Gastrocnemius medialis (tissue), 4 donors: ENCODE measurements around the gene SLC39A11.

ENCODE experiments used
- POLR2A ChIP-seq, 2 donors: fragments of 450-650 bp; IDR thresholded peaks; one replicate each; pipeline ENCODE4 v1.6.1; 2017; ENCODE audit warnings: antibody characterized with exemption in 2 of 2, mild to moderate bottlenecking in 2 of 2, moderate library complexity in 2 of 2
- TF ChIP-seq, protein P1 (sequence below), 5 experiments: fragments of 450-650 bp in 3 of 5; fragments of 200-600 bp in 2 of 5; sonication (generic) in 2 of 5; IDR thresholded peaks in 4 of 5; conservative IDR thresholded peaks in 1 of 5; 1 replicate in 4 of 5; 2 replicates in 1 of 5; pipeline ENCODE4 v1.5.1; 2016 to 2019; ENCODE audit warnings: antibody characterized with exemption in 5 of 5, mild to moderate bottlenecking in 3 of 5, moderate library complexity in 3 of 5

DNA sequence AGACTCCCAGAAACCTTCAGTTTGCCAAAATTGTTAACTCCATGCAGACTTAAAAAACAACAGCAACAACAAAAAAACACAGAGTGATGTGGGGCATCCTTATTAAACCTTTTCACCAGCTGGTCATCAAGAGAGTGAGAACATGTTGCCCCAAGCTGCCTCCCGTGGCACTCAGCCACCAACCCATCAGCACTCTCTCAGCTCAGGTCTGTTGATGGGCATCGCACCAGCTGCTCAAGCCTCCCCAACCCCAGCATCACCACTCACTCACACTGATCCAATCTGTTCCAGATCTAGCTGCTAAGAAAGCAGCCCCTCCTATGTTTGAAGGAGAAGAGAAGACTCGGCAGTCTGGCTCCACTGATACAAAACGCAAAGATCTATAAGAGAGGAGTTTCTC is 46.8 kb downstream of the SLC39A11 start:
- TF ChIP-seq, protein P1, sequence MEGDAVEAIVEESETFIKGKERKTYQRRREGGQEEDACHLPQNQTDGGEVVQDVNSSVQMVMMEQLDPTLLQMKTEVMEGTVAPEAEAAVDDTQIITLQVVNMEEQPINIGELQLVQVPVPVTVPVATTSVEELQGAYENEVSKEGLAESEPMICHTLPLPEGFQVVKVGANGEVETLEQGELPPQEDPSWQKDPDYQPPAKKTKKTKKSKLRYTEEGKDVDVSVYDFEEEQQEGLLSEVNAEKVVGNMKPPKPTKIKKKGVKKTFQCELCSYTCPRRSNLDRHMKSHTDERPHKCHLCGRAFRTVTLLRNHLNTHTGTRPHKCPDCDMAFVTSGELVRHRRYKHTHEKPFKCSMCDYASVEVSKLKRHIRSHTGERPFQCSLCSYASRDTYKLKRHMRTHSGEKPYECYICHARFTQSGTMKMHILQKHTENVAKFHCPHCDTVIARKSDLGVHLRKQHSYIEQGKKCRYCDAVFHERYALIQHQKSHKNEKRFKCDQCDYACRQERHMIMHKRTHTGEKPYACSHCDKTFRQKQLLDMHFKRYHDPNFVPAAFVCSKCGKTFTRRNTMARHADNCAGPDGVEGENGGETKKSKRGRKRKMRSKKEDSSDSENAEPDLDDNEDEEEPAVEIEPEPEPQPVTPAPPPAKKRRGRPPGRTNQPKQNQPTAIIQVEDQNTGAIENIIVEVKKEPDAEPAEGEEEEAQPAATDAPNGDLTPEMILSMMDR (IDR thresholded peaks at IDR 0.05 in 4 of 5, conservative IDR thresholded peaks at IDR 0.05 in 1 of 5): no peak
- no peak for TF ChIP-seq POLR2A (IDR thresholded peaks at IDR 0.05)
